GM19452 (cell line): ENCODE results near the gene LCP2.

ENCODE experiments used
- ATAC-seq: cut with Tn5 transposase; IDR thresholded peaks from one replicate; pipeline ENCODE4 v1.9.1; 2021; ENCODE audit not compliant: unreplicated experiment

Gene LCP2

DNA sequence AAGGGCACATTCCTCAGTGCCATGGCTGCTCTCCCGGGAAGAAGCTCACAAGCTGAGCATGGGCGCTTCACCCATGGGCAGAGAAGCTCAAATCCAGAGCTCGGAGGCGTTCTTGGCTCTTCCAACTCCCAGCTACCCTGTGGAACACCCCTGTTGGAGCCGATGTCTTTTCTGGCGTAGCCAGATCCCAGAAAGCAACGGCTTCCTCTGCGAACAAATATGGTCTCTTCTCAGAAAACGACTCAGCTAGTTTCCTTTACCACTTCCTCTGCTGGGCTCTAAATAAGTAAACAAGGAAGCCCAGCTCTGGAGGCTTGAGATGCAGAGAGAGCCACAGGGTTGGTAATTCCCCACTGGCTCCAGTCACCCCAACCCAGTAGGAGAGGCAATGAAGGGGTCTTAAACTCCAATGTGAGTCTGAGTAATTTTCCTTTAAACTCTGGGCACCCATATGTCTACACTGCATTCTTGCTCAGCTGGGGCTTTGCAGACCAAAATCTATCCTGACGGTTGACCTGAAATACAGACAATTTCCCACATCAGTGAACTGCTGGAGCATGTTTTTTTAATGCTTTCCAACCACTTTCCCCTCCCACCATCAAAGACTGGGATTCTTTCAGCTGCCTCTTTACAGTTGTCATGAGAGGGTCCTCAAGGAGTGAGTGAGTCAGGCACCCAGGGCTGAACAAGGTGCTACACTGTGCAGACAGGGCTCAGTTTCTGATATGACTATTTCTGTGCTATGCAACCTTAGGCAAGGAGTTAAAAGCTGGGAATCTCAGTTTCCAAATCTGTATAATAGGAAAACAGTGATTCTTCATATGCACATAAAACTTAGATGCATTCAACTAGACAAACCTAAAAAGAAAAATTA lies at the start of gene LCP2:
Gene LCP2 (minus strand): TSS at position 189 of the 874 bp plus-strand sequence. CDS start 166 bp downstream, at position 23.
- peak; percentile 43 for ATAC-seq

DNA sequence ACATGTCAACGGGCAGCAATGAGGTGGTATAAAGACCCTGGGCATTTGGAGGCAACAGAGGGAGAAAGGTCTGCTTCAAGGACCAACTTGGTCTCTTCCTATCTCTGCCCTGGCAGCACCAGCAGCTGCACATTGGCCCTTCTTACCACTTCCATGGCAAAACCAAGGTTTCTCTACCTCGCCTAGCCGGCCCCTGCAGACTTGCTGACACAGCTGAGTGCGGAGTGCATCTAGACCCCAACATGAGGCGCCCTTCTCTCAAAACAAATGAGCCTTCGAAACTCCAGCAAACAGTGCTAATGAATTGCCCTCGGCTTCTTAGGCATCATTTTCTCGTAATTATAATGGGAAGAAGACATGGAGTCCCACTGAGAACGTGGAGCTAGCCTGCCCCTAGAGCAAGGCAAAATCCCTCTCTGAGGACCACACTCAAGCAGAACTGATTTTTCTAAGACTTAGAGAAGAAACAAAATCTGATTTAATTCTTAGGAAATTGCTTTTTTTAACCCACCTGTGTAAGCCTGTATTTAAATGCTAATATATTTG lies 49.5 kb upstream of the LCP2 start:
- no peak for ATAC-seq

DNA sequence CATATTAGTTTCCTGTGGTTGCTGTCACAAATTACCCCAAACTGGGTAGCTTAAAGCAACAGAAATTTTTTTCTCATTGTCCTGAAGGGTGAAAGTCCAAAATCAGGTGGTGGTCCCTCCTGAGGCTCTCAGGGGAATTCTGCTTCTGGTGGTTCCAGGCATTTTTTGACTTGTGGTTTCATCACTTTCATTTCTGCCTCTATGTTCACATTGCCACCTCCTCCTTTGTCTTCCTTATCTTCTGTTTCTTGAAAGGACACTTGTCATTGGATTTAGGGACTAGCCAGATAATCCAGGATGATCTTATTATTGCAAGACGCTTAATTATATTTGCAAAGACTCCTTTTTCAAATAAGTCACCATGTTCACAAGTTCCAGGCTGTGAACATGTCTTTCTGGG lies 48.4 kb upstream of the LCP2 start:
- ATAC-seq, result no peak

DNA sequence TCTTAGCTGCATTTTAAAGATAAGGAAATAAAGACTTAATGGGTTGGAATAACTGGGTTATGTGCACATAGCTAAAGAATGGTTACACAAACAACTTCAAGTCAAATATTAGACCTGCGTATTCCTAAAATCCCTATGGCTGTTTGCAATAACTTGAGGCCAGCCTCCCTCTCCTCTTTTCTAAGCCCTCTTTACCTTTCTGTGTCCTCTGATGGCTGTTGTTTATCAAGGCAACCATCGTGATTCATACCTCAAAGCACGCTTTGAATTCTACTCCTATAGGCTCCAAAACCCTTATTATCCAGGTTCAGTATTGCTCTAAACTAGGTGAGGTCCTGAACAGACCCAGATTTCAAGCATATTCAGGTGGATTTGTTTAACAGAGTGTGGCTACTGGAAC lies 45.6 kb upstream of the LCP2 start:
- no peak for ATAC-seq

DNA sequence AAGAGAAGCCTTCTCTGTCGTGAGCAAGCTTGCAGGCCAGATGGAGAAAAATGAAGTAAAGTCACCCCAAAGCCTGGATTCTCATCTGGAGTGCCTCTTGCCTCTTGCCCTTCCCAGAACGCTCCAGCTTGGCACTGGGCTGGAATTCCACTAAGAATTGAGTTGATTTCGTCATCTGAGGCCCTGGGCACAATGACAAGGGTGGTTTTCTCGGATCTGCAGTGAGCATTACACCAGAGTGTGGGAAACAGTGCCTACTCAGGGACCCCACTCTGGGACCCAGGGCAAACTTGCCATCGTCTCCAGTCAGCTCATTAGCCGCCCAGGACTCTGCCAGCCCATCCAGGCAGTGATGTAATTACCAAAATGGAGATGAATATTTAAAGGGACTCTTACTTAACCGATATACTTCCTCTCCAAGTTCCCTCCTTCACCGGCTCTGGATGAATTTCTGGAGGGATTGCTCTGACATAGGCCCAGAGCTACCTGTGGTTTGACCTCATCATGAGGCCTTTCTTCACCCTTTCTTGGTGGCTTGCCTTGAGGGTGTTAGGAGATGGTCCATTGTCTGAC lies 44.7 kb upstream of the LCP2 start:
- no peak for ATAC-seq

DNA sequence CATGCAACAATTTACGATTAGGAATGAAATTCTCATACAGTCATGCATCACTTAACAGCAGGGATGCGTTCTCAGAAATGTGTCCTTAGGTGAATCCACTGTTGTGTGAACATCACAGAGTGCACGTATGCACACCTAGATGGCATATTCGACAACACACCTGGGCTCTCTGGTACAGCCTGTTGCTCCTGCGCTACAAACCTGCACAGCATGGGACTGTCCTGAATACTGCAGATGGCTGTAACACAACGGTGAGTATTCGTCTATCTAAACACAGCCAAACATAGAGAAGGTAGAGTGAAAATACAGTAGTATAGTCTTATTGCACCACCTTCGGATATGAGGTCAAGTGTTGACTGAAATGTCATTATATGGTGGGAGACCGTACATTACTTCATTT lies 44.0 kb upstream of the LCP2 start:
- no peak for ATAC-seq

DNA sequence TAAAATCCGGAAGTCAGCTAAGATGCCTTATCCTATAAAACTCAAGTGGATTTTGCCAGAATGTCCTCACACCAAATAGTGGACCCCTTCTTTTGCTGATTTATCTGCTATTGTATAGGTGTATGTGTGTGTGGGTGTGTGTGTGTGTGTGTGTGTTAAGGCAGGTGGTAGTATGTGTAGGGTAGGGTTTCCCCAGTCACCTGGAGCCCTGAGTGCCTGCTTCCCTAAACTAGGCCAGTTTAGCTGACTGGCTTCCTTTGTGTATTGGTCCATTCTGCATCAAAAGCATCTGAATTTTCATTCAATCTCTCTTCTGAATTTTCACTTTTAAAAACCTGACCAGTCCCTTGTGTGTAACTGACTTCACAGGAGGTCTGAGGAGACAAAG lies 42.2 kb upstream of the LCP2 start:
- ATAC-seq, result no peak

DNA sequence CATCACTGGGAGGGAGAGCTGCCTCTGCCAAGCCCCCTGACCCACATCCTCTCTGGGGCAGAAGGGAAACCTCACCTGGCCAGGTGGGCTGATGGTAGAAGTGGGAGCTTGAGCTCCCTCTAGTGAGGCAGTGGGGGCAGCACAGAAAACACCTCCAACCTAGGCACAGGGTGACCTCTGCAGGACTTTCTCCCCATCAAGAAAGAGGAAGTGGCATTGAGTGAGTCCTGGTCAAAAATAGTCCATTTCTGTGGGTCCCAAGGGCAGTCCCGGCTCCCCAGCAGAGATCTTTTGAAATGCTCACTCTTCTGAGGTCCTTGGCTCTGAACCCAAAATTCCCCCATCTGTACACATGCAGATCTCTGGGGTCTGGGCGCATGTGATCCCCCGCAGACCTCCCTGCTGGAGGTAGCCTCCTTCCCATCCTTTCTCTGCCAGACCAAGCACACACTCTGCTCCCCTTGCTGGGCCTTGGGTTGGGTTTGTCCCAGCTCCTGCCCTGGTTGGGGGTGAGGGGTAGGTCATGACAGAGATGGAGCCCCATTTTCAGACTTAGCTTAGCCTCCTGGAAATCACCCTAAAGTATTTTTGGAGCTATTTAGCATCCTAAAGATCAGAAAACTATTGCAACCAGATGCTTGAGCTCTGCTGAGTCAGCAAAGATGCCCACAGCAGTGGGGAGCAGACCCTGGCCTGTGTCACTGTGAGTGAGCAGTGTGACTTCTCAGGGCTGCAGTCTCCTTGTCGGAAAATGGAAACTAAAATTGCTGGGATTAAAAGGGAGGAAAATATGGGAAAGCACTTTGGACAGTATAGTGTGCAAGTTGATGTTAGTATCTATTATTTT lies 41.6 kb upstream of the LCP2 start:
- ATAC-seq, result peak; percentile 79

DNA sequence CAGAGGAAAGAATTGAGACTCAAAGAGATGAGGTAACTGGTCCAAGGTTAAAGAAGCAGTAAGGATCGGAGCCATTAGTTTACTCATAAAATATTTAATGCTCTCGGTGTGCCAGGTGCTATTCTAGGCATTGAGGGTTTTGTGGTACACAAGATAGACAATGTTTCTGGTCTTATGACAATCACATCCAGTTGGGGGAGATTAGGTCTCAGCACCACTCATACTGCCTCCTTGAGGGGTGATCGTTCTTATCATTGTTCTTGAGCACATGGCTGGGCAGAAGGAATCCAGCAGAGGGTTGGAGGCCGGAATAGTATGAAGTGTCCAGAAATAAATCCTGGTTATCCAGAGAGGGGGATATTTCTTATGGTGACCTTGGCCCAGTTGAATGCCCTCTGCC lies 40.7 kb upstream of the LCP2 start:
- ATAC-seq, result no peak

DNA sequence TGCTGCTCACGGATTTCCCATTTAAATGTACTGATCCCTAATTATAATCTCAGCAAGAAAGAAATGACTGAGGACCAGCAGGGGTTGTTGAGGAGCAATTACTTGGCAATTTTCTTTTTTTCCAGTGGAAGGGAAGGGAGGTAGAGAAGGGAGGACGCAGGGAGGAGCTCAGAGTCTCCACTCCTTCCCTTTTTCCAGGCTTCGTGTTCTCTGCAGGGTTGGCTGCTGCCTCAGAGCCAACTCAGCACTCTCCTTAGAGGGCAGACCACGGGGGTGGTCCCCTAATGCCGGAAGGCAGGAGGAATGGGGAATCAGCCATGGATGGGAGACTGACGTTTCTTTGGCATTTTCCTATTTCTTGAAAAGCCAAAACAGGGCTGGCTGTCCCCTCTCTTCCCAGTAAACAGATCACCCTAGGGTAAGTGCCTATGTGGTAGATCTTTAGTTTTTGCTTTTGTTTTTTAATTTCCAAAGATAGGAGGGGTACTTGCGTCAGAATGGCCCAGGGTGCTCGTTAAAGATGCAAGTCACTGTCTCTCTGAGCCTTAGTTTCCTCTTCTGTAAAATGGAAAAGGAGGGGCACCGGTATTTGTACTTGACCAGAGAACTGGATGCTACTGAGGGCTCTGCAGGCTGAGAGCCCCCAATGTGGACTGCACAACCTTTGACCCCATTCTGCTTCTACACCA lies 39.6 kb upstream of the LCP2 start:
- no peak for ATAC-seq

DNA sequence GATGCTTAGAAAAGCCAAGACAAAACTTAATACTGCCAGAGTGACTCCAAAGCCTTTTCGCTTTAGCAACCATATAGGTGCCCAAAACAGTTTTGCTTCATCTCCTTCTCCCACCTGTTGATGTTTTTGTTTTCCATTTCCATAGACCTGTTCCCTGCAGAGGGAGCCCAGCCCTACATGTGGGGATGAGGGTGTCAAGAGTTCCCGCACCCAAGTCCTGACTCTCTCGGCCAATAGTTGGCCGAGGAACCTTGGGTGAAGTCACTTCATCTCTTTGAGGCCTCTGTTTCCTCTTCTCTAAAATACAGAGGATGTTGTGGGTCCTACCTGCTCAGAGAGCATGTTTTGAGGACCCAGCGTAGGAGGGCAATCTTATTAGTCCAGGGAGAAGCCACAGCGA lies 38.5 kb upstream of the LCP2 start:
- ATAC-seq, result no peak

DNA sequence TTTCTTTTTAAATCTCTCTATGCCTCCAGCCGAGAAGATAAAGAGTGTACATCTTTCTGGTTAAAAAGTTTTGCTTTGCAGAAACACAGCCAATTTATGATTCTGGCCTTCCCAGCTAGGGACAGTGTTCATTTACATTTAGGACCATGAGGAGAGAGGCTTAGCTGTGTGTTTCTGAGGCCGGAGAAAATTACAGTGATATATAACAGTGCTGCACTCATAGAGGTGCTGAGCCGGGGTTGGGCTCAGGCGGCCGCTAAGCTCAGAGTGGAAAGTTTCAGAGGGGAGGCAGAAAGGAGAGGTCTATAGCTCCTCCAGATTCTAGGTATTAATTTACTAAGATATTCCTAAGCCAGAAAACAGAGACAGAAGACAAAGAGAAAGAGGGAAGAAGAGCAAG lies 37.0 kb upstream of the LCP2 start:
- ATAC-seq, result no peak

DNA sequence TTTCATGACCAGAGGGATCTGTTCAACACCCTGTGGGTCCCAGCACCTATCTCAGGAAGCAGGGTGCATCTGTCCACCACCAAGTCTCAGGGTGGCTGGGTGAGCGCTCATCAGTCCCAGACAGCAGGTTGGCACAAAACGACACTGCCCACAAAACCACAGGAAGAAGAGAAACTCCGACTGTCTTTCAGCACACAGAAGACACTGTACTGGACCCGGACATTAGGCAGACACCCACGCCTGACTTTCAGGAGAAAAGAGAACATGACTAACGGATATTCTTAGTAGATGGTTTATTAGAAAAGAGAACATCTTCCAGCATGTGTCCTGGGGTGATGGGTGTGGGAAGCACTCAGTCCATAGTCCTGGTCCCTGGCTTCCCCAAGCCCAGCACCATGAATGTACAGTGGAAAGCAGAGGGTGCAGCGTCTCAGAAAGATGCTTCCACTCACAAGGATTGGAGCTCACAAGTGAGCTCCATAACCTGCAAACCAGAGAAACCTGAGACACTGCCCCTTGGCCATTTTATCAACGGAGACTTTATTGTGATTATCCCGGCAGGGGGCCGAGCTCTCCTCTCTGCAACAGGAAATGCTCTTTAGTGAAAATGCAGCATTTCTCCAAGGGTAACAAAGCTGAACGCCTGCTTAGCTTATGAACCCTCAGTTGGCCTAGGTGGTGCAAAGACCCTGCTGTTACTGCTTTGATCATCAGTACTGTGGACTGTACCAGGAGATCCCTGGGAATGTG lies 35.8 kb upstream of the LCP2 start:
- peak; percentile 60 for ATAC-seq

DNA sequence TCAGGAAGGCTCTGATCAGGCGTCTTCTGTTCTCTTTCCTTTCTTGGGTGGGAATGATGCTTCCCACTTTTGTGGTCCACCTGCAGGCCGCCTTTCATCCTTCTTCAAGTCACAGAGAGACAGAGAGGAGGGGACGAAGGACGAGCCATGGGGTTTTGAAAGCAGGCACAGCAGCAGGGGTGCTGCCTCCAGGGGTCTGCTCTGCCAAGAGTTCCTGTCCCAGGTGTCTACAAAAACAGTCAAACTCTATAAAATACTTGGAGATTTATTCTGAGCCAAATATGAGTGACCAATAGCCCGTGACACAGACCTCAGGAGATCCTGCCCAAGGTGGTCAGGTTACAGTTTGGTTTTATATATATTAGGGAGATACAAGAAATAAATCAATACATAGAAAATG lies 34.5 kb upstream of the LCP2 start:
- no peak for ATAC-seq

DNA sequence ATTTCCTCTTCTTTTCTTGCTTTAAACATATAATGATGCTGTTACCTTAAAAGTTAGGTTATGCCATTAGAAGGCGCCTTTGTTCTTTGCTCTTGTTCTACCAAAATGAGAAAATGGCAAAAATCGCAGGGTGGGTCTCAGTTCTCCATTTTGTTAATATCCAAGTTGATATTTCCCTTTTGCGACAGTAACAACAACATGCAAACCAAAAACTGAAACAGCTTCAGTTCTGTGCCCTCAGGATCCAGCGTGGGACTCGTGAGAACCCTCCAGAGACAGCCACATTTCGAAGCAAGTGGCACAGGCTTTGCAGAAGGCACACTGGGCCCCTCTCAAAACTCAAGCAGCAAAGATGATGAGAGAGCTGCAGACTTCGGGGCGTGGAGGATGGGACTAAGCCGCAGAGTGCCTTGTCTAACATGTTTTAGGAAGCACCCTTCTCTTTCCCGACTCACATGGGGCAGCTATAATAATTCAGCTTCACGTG lies 33.0 kb upstream of the LCP2 start:
- no peak for ATAC-seq

DNA sequence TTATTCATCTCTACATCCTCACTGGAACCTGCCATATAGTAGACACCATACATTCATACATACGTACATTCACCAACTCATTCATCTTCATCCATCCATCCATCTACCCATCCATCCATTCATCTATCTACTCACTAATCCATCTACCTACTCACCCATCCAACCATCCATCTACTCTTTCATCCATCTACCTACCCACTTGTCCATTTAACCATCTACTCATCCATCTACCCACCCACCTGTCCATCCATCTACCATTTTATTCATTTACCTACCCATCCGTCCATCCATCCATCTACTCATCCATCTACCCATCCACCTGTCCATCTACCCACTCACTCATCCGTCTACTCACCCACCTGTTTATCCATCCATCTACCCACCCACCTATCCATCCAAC lies 31.9 kb upstream of the LCP2 start:
- no peak for ATAC-seq

DNA sequence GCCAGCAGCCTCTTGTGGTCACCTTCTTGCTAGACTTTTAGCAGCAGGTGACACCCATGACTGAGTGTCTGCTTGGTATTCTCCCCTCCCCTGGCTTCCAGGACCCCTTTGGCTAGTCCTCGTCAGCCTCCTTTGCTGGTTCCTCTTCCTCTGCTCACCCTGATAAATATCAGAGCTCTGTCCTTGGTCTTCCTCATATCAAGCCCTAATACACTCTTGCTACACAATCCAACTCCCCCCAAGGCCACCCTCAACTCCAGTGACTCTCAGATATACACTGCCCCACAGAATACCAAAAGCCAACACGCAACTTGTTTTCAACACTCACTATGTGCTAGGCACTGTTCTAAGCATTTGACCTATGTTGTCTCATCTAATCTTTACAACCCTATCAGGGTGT lies 30.3 kb upstream of the LCP2 start:
- no peak for ATAC-seq

DNA sequence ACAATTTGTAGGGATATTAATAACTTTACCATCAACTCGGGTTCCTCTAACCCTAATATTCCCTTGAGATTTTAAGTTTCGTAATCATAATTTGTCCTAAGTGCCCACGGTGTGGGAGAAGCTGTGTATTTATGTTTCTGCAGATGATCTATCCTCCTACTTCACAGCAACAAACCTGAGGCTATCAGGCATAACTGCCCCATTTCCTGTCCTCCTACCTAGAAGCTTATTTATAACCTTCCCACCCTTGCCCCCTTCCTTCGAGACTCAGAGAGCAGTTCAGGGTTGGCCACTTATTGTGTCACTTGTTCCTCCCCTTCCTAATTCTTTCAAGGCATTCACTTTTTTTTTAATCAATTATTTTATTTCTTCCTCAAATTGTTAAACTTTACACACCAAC lies 29.6 kb upstream of the LCP2 start:
- ATAC-seq, result peak; percentile 33

DNA sequence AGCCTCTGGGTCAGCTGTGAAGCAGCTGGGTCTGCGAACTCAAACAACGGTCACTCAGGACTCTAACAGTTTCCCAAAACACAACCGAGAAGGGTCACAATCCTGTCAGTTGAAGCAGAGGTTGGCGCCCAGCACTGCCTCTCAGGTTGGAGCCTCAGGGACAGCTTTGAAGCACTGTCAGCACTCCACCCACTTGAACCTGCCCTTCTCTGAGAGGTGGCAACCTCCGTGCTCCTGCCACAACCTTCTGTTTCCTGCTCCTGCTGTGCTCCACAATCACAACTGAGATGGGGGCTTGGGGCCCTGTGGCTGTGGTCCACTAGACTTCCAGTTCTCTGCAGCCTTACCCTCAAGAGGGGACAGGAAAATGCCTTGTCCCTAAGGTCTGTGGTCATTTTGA lies 21.7 kb upstream of the LCP2 start:
- ATAC-seq, result no peak

DNA sequence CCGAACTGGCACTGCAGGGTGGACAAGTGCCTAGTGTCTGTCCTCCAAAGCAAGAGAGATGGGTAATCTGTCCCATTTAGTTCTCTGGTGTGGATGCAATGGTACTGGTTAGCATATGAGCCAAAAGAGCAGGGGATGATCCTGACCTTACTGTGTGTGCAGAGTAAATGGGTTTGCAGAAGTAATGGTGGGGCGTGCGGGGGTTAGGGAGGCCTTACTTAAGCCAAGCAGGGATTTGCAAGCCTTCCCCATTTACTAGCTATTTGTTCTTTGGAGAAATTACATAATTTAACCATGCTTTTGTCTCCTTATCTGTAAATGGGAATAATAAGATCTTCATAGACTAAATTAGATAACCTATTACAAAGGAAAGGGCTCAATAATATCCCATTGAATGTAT lies 19.9 kb upstream of the LCP2 start:
- no peak for ATAC-seq
